OCI-LY7 (cell line): ENCODE results near the gene B3GAT3. TPM values are rescaled to one million over a fixed set of nuclear protein-coding genes. Genes with fewer than 3 reads are reported as not detected.

Experiments
- BruUV-seq: library from RNA; stranded (reverse); fragments of 400-500 nt; replicated peaks from 2 replicates; lab custom pipeline; 2021; lab: Mats Ljungman, UMichigan
- CTCF ChIA-PET: fragments of 300-600 bp; sonication (Branson Sonifier 250); formaldehyde crosslinking; loops from one replicate; lab custom pipeline; 2022; ENCODE audit warnings: antibody characterized with exemption; ENCODE audit not compliant: unreplicated experiment; lab: Charles Lee
- POLR2A ChIA-PET: fragments of 300-600 bp; sonication (Branson Sonifier 250); formaldehyde crosslinking; loops from one replicate; lab custom pipeline; 2022; ENCODE audit warnings: antibody characterized with exemption; lab: Charles Lee
- DNase-seq: peaks from one replicate; pipeline ENCODE4 v3.0.0-alpha.2; 2015; ENCODE audit warnings: low spot score
- H2AFZ ChIP-seq: fragments of 200-600 bp; sonication (generic), shearing (Covaris generic); 2 replicates; pipeline ENCODE4 v1.6.1; 2014; ENCODE audit warnings: mild to moderate bottlenecking, antibody characterized with exemption, low read length, moderate library complexity
- H3K27ac ChIP-seq: fragments of 200-600 bp; sonication (generic); 2 replicates; pipeline ENCODE4 v1.5.1; 2014; ENCODE audit warnings: mixed run types, low read depth, mild to moderate bottlenecking, moderate library complexity, low read length, inconsistent platforms; ENCODE audit not compliant: poor library complexity, severe bottlenecking
- H3K36me3 ChIP-seq: fragments of 200-600 bp; sonication (generic); 2 replicates; pipeline ENCODE4 v1.6.1; 2014; ENCODE audit warnings: mild to moderate bottlenecking, antibody characterized with exemption, low read length, moderate library complexity, mixed read lengths; ENCODE audit not compliant: insufficient read depth
- H3K4me1 ChIP-seq: fragments of 200-600 bp; sonication (generic); 2 replicates; pipeline ENCODE4 v1.5.1; 2014; ENCODE audit warnings: mild to moderate bottlenecking, low read length; ENCODE audit not compliant: insufficient read depth, poor library complexity, severe bottlenecking
- H3K4me2 ChIP-seq: fragments of 200-600 bp; sonication (generic); 2 replicates; pipeline ENCODE4 v1.6.1; 2014; ENCODE audit warnings: mild to moderate bottlenecking, low read length
- H3K4me3 ChIP-seq: fragments of 200-600 bp; sonication (generic); 2 replicates; pipeline ENCODE4 v1.5.1; 2014; ENCODE audit warnings: mild to moderate bottlenecking, low read depth, low read length; ENCODE audit not compliant: poor library complexity, severe bottlenecking
- H3K79me2 ChIP-seq: fragments of 200-600 bp; sonication (generic); 2 replicates; pipeline ENCODE4 v1.6.1; 2016; ENCODE audit warnings: low read depth, mild to moderate bottlenecking, low read length, moderate library complexity, mixed read lengths; ENCODE audit not compliant: insufficient read depth
- H3K9me2 ChIP-seq: fragments of 200-600 bp; sonication (generic); 2 replicates; pipeline ENCODE4 v1.6.1; 2016; ENCODE audit warnings: mild to moderate bottlenecking, low read length, mixed read lengths; ENCODE audit not compliant: insufficient read depth
- H3K9me3 ChIP-seq: fragments of 200-600 bp; sonication (generic); 2 replicates; pipeline ENCODE4 v1.6.1; 2014; ENCODE audit warnings: mild to moderate bottlenecking, mixed run types, low read length, mixed read lengths
- H4K20me1 ChIP-seq: fragments of 200-600 bp; sonication (generic); 2 replicates; pipeline ENCODE4 v1.6.1; 2014; ENCODE audit warnings: mild to moderate bottlenecking, antibody characterized with exemption, low read length, moderate library complexity, mixed read lengths; ENCODE audit not compliant: insufficient read depth
- EZH2phosphoT487 ChIP-seq: fragments of 200-600 bp; sonication (generic); IDR thresholded peaks from 2 replicates; pipeline ENCODE4 v1.6.1; 2018; ENCODE audit warnings: low read depth, borderline replicate concordance, mild to moderate bottlenecking, mixed run types, antibody characterized with exemption, low read length, moderate library complexity, mixed read lengths
- intact Hi-C: fragments of 100-400 bp; cut with micrococcal nuclease; formaldehyde crosslinking; loops from one replicate; pipeline ENCODE4 v1.10.0; 2022; ENCODE audit not compliant: unreplicated experiment
- total RNA-seq, 2 experiments: library from RNA; depleted of rRNA in 1 of 2; stranded (reverse); fragments of >200 nt in 1 of 2; shearing (Covaris generic) in 1 of 2; gene quantifications; 2 replicates each; pipeline ENCODE4 v1.2.3, GENCODE V29; 2014 to 2022
- TF ChIP-seq, protein P1 (sequence below): fragments of 200-600 bp; sonication (generic); conservative IDR thresholded peaks from 2 replicates; pipeline ENCODE4 v1.5.1; 2014; ENCODE audit warnings: mild to moderate bottlenecking, antibody characterized with exemption, low read length, moderate library complexity, mixed read lengths

B3GAT3 gene
- total RNA-seq, 2 experiments from 2014 or later, result 71.3 to 74.3 TPM

- H2AFZ ChIP-seq, result 0 out of 2 replicates have a peak overlapping the region, but pooled peaks have one; percentile 4
- H3K9me2 ChIP-seq, result no peaks in the 10 kb centered on the region
- POLR2A ChIA-PET, result interaction anchor here (0.8 to 3.3 kb wide), 25 partner anchors 9 to 265 kb away, joined by 3 to 37 read pairs (median 4); partner anchors contain the start of genes B3GAT3, C11orf98, CSKMT and EEF1G
Observed at GRCh38 chr11:62592146-62592815, 29.5 kb downstream of the B3GAT3 start.

DNA sequence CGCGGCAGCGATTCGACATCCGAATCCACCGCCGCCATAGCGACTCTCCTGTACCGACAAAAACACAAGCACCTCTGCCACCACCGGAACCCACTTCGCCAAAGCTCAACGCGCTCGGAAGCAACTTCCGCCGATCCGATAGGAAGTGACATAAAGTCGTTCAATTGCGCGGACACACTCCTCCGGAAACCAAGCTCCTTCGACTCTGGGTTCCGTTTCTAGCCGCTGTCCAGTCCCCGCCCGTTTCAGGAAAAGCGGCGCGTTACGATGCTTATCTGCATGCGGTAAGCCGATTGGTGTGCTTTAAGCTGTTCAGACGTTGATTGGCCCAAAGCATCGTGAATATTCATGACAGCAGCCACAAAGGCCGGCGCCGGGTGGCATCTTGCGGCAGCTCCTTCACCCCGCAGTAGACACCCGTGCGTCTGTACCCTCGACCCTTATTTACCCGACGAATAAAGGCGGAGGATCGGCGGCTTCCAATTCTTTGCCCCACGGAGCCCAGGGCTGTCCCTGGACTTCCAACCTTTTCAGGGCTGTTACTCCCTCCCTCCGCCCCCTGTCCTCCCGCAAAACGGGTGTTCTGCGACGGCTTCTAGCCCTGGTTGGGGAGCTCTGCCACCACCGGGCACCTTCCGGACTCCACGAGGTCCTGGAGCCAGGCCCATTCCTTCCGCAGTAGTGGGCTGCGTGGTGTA, 30.2 kb downstream of the B3GAT3 start, which contains the start of gene TUT1:
Gene TUT1, minus strand, starts transcription at position 76 of the 698 bp plus-strand sequence. Its CDS starts 38 bp downstream, at position 38.
- BruUV-seq, result no TSS peak
- CTCF ChIA-PET, result interaction anchor here (0.6 to 1.3 kb wide), 8 partner anchors 9 to 64 kb away, joined by 3 to 6 read pairs (median 4); partner anchors contain the start of genes EEF1G and MTA2
- Histone ChIP-seq H3K9me2 (no peaks in the 10 kb centered on the region), H2AFZ (0 out of 2 replicates have a peak within 1 kb of the TSS, but pooled peaks have one; percentile 5), H4K20me1 (no peaks in the 10 kb centered on the region), H3K4me1 (peaks cover 33% of the 10 kb centered on the region), H3K4me2 (peak within 1 kb of the TSS; percentile 80), H3K36me3 (peaks cover 69% of the 10 kb centered on the region), H3K9me3 (no peaks in the 10 kb centered on the region), H3K79me2 (peaks cover 25% of the 10 kb centered on the region; the same call in 1 of the 2 replicates), H3K27ac (peak within 1 kb of the TSS; percentile 79), H3K4me3 (peak within 1 kb of the TSS; percentile 85)
- intact Hi-C loops, result loop anchor here (2.0 to 10.0 kb wide), 6 partner anchors 17 to 243 kb away; partner anchors contain the start of genes C11orf98, CSKMT, HNRNPUL2 and INTS5
- POLR2A ChIA-PET, result interaction anchor here (0.6 to 3.3 kb wide), 31 partner anchors 9 to 1090 kb away, joined by 3 to 37 read pairs (median 4); partner anchors contain the start of genes B3GAT3, C11orf98, CSKMT and EEF1G
- DNase-seq, result peak; percentile 100
- TF ChIP-seq, protein P1, sequence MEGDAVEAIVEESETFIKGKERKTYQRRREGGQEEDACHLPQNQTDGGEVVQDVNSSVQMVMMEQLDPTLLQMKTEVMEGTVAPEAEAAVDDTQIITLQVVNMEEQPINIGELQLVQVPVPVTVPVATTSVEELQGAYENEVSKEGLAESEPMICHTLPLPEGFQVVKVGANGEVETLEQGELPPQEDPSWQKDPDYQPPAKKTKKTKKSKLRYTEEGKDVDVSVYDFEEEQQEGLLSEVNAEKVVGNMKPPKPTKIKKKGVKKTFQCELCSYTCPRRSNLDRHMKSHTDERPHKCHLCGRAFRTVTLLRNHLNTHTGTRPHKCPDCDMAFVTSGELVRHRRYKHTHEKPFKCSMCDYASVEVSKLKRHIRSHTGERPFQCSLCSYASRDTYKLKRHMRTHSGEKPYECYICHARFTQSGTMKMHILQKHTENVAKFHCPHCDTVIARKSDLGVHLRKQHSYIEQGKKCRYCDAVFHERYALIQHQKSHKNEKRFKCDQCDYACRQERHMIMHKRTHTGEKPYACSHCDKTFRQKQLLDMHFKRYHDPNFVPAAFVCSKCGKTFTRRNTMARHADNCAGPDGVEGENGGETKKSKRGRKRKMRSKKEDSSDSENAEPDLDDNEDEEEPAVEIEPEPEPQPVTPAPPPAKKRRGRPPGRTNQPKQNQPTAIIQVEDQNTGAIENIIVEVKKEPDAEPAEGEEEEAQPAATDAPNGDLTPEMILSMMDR, result 0 out of 2 replicates have a peak, but pooled peaks have one; percentile 7
- no peak for TF ChIP-seq EZH2phosphoT487

More at GRCh38 chr11:62592146-62592815, 29.5 kb downstream of the B3GAT3 start:
- H3K4me2 ChIP-seq, result peak overlapping the region; percentile 80
- peaks cover 25% of the 10 kb centered on the region; the same call in 1 of the 2 replicates for H3K79me2 ChIP-seq
- H3K4me3 ChIP-seq, result peak overlapping the region; percentile 85
- CTCF ChIA-PET, result interaction anchor here (0.6 to 1.3 kb wide), 6 partner anchors 8 to 62 kb away, joined by 3 to 4 read pairs (median 3); partner anchors contain the start of gene MTA2
- TSS peak; percentile 100 for BruUV-seq
- intact Hi-C loops, result loop anchor here (5.0 to 10.0 kb wide), 3 partner anchors 75 to 243 kb away; partner anchors contain the start of genes C11orf98, CSKMT, HNRNPUL2 and STX5
- peak; percentile 32 for DNase-seq
- peaks cover 69% of the 10 kb centered on the region for H3K36me3 ChIP-seq
- H3K4me1 ChIP-seq, result peaks cover 33% of the 10 kb centered on the region
- no peaks in the 10 kb centered on the region for H4K20me1 ChIP-seq
- TF ChIP-seq EZH2phosphoT487, result no peak
- TF ChIP-seq, protein P1, result 0 out of 2 replicates have a peak, but pooled peaks have one; percentile 7
- H3K27ac ChIP-seq, result peak overlapping the region; percentile 66
- no peaks in the 10 kb centered on the region for H3K9me3 ChIP-seq
